Measurements from ENCODE around the gene CSNK2A2.

The CSNK2A2 gene

GRCh38 chr16:58186176-58186944 is 11.5 kb downstream of the CSNK2A2 start:
- no peak overlapping the region for H4K5ac ChIP-seq (ENCODE audit: low read length)
- DNase-seq: no peak
- H3K79me2 ChIP-seq (ENCODE audit: control insufficient read depth, insufficient read depth, low read length): no peaks in the 10 kb centered on the region
- no peak overlapping the region for H2BK5ac ChIP-seq (ENCODE audit: low read length)
- H3K4me1 ChIP-seq (ENCODE audit: control insufficient read depth, low read depth, low read length): no peaks in the 10 kb centered on the region
- H3K9ac ChIP-seq (ENCODE audit: low read length): no peak overlapping the region
- peaks cover 25% of the 10 kb centered on the region for H3K36me3 ChIP-seq (ENCODE audit: control insufficient read depth, insufficient read depth, low read length)
- H3K56ac ChIP-seq (ENCODE audit: low read length): no peak overlapping the region
- WGBS (ENCODE audit: extremely low coverage, insufficient coverage, low lambda C conversion rate): no CpG with 5 or more reads among the region's 6 CpGs
- H3K4ac ChIP-seq (ENCODE audit: low read depth, low read length): no peak overlapping the region
- H2BK15ac ChIP-seq (replicated peaks; ENCODE audit: low read depth): no peak overlapping the region
- H4K8ac ChIP-seq (ENCODE audit: low read depth, low read length): no peak overlapping the region
- no peak overlapping the region for H3K4me2 ChIP-seq (ENCODE audit: low read length)
- H3K79me1 ChIP-seq (ENCODE audit: low read length): peaks cover 15% of the 10 kb centered on the region
- no peak overlapping the region for H3K23ac ChIP-seq (ENCODE audit: low read length)
- no peak overlapping the region for H3K27ac ChIP-seq (ENCODE audit: low read depth, low read length)
- H2BK120ac ChIP-seq (ENCODE audit: low read depth, low read length): no peak overlapping the region
- H2AK5ac ChIP-seq (ENCODE audit: low read length): no peak overlapping the region
- H3K4me3 ChIP-seq (ENCODE audit: low read length): no peak overlapping the region
- no peaks in the 10 kb centered on the region for H3K27me3 ChIP-seq (ENCODE audit: insufficient read depth, low read length, poor library complexity)
- H3K18ac ChIP-seq (ENCODE audit: low read length): no peak overlapping the region

- Histone ChIP-seq H3K79me2 (ENCODE audit: control insufficient read depth, insufficient read depth, low read length) (peaks cover 5% of the 10 kb centered on the region), H4K8ac (ENCODE audit: low read depth, low read length) (no peak overlapping the region), H3K56ac (ENCODE audit: low read length) (no peak overlapping the region), H3K79me1 (ENCODE audit: low read length) (peaks cover 17% of the 10 kb centered on the region), H3K18ac (ENCODE audit: low read length) (no peak overlapping the region), H2AK5ac (ENCODE audit: low read length) (no peak overlapping the region), H3K27ac (ENCODE audit: low read depth, low read length) (no peak overlapping the region), H3K4ac (ENCODE audit: low read depth, low read length) (no peak overlapping the region), H3K9ac (ENCODE audit: low read length) (no peak overlapping the region), H3K4me1 (ENCODE audit: control insufficient read depth, low read depth, low read length) (no peaks in the 10 kb centered on the region), H3K4me2 (ENCODE audit: low read length) (no peak overlapping the region), H2BK120ac (ENCODE audit: low read depth, low read length) (no peak overlapping the region), H3K4me3 (ENCODE audit: low read length) (no peak overlapping the region), H4K5ac (ENCODE audit: low read length) (no peak overlapping the region), H2BK15ac (replicated peaks; ENCODE audit: low read depth) (no peak overlapping the region), H2BK5ac (ENCODE audit: low read length) (no peak overlapping the region), H3K23ac (ENCODE audit: low read length) (no peak overlapping the region), H3K36me3 (ENCODE audit: control insufficient read depth, insufficient read depth, low read length) (peaks cover 3% of the 10 kb centered on the region), H3K27me3 (ENCODE audit: insufficient read depth, low read length, poor library complexity) (no peaks in the 10 kb centered on the region)
- DNase-seq: no peak
- no CpG with 5 or more reads among the region's 1 CpG for WGBS (ENCODE audit: extremely low coverage, insufficient coverage, low lambda C conversion rate)
Observed at GRCh38 chr16:58177353-58177710, 20.6 kb downstream of the CSNK2A2 start.

GRCh38 chr16:58176608-58177352 is 21.1 kb downstream of the CSNK2A2 start:
- no peak overlapping the region for H4K5ac ChIP-seq (ENCODE audit: low read length)
- no peak overlapping the region for H2BK15ac ChIP-seq (replicated peaks; ENCODE audit: low read depth)
- no peaks in the 10 kb centered on the region for H3K4me1 ChIP-seq (ENCODE audit: control insufficient read depth, low read depth, low read length)
- no peak overlapping the region for H3K4ac ChIP-seq (ENCODE audit: low read depth, low read length)
- H4K8ac ChIP-seq (ENCODE audit: low read depth, low read length): no peak overlapping the region
- no peak overlapping the region for H2BK120ac ChIP-seq (ENCODE audit: low read depth, low read length)
- H3K27me3 ChIP-seq (ENCODE audit: insufficient read depth, low read length, poor library complexity): no peaks in the 10 kb centered on the region
- no peak overlapping the region for H3K4me2 ChIP-seq (ENCODE audit: low read length)
- no peak overlapping the region for H3K27ac ChIP-seq (ENCODE audit: low read depth, low read length)
- no peak overlapping the region for H3K18ac ChIP-seq (ENCODE audit: low read length)
- H3K23ac ChIP-seq (ENCODE audit: low read length): no peak overlapping the region
- no peak overlapping the region for H2BK5ac ChIP-seq (ENCODE audit: low read length)
- no peak overlapping the region for H2AK5ac ChIP-seq (ENCODE audit: low read length)
- no peak overlapping the region for H3K9ac ChIP-seq (ENCODE audit: low read length)
- no peak overlapping the region for H3K56ac ChIP-seq (ENCODE audit: low read length)
- peaks cover 3% of the 10 kb centered on the region for H3K36me3 ChIP-seq (ENCODE audit: control insufficient read depth, insufficient read depth, low read length)
- WGBS (ENCODE audit: extremely low coverage, insufficient coverage, low lambda C conversion rate): no CpG with 5 or more reads among the region's 5 CpGs
- peaks cover 5% of the 10 kb centered on the region for H3K79me2 ChIP-seq (ENCODE audit: control insufficient read depth, insufficient read depth, low read length)
- no peak overlapping the region for H3K4me3 ChIP-seq (ENCODE audit: low read length)
- no peak for DNase-seq
- peaks cover 17% of the 10 kb centered on the region for H3K79me1 ChIP-seq (ENCODE audit: low read length)

- no peak overlapping the region for H3K18ac ChIP-seq (ENCODE audit: low read length)
- peaks cover 3% of the 10 kb centered on the region for H3K79me1 ChIP-seq (ENCODE audit: low read length)
- no peaks in the 10 kb centered on the region for H3K79me2 ChIP-seq (ENCODE audit: control insufficient read depth, insufficient read depth, low read length)
- no peak overlapping the region for H3K23ac ChIP-seq (ENCODE audit: low read length)
- no peak overlapping the region for H3K4me2 ChIP-seq (ENCODE audit: low read length)
- no peak overlapping the region for H3K4ac ChIP-seq (ENCODE audit: low read depth, low read length)
- H2AK5ac ChIP-seq (ENCODE audit: low read length): no peak overlapping the region
- peaks cover 20% of the 10 kb centered on the region for H3K36me3 ChIP-seq (ENCODE audit: control insufficient read depth, insufficient read depth, low read length)
- no peak overlapping the region for H4K5ac ChIP-seq (ENCODE audit: low read length)
- H3K4me3 ChIP-seq (ENCODE audit: low read length): no peak overlapping the region
- no peak overlapping the region for H3K9ac ChIP-seq (ENCODE audit: low read length)
- no peaks in the 10 kb centered on the region for H3K4me1 ChIP-seq (ENCODE audit: control insufficient read depth, low read depth, low read length)
- no peaks in the 10 kb centered on the region for H3K27me3 ChIP-seq (ENCODE audit: insufficient read depth, low read length, poor library complexity)
- DNase-seq: no peak
- no peak overlapping the region for H3K27ac ChIP-seq (ENCODE audit: low read depth, low read length)
- H3K56ac ChIP-seq (ENCODE audit: low read length): no peak overlapping the region
- WGBS (ENCODE audit: extremely low coverage, insufficient coverage, low lambda C conversion rate): no CpG with 5 or more reads among the region's 2 CpGs
- H4K8ac ChIP-seq (ENCODE audit: low read depth, low read length): no peak overlapping the region
- no peak overlapping the region for H2BK15ac ChIP-seq (replicated peaks; ENCODE audit: low read depth)
- no peak overlapping the region for H2BK120ac ChIP-seq (ENCODE audit: low read depth, low read length)
- H2BK5ac ChIP-seq (ENCODE audit: low read length): no peak overlapping the region
Observed at GRCh38 chr16:58170223-58170622, 27.7 kb downstream of the CSNK2A2 start.

- Histone ChIP-seq H4K5ac (ENCODE audit: low read length) (no peak overlapping the region), H3K4me1 (ENCODE audit: control insufficient read depth, low read depth, low read length) (no peaks in the 10 kb centered on the region), H3K4me2 (ENCODE audit: low read length) (no peak overlapping the region), H3K27ac (ENCODE audit: low read depth, low read length) (no peak overlapping the region), H3K9ac (ENCODE audit: low read length) (no peak overlapping the region), H2BK5ac (ENCODE audit: low read length) (no peak overlapping the region), H4K8ac (ENCODE audit: low read depth, low read length) (no peak overlapping the region), H3K23ac (ENCODE audit: low read length) (no peak overlapping the region), H2BK15ac (replicated peaks; ENCODE audit: low read depth) (no peak overlapping the region), H2AK5ac (ENCODE audit: low read length) (no peak overlapping the region), H3K27me3 (ENCODE audit: insufficient read depth, low read length, poor library complexity) (no peaks in the 10 kb centered on the region), H3K4ac (ENCODE audit: low read depth, low read length) (no peak overlapping the region), H3K18ac (ENCODE audit: low read length) (no peak overlapping the region), H3K4me3 (ENCODE audit: low read length) (no peak overlapping the region), H3K79me2 (ENCODE audit: control insufficient read depth, insufficient read depth, low read length) (no peaks in the 10 kb centered on the region), H2BK120ac (ENCODE audit: low read depth, low read length) (no peak overlapping the region), H3K36me3 (ENCODE audit: control insufficient read depth, insufficient read depth, low read length) (peaks cover 11% of the 10 kb centered on the region), H3K56ac (ENCODE audit: low read length) (no peak overlapping the region), H3K79me1 (ENCODE audit: low read length) (no peaks in the 10 kb centered on the region)
- DNase-seq: peak; percentile 52
- WGBS (ENCODE audit: extremely low coverage, insufficient coverage, low lambda C conversion rate): no CpG with 5 or more reads among the region's 3 CpGs
Observed at GRCh38 chr16:58160855-58161254, 37.1 kb downstream of the CSNK2A2 start.
